HUES48 (cell line): Measurements from ENCODE around the gene SIGLEC14.

Experiments
- H3K27ac ChIP-seq: one replicate; pipeline ENCODE4 v1.7.0; 2013; ENCODE audit warnings: low read depth, low read length, inconsistent platforms
- H3K27me3 ChIP-seq: 2 replicates; pipeline ENCODE4 v1.6.1; 2013; ENCODE audit warnings: mild to moderate bottlenecking, low read length; ENCODE audit not compliant: control insufficient read depth, insufficient read depth
- H3K36me3 ChIP-seq: 2 replicates; pipeline ENCODE4 v1.6.1; 2013; ENCODE audit warnings: low read length; ENCODE audit not compliant: control insufficient read depth, insufficient read depth
- H3K4me1 ChIP-seq: 2 replicates; pipeline ENCODE4 v1.6.1; 2013; ENCODE audit warnings: mild to moderate bottlenecking, low read length; ENCODE audit not compliant: control insufficient read depth, insufficient read depth
- H3K4me3 ChIP-seq: 2 replicates; pipeline ENCODE4 v1.5.1; 2013; ENCODE audit warnings: mild to moderate bottlenecking, low read depth, low read length
- H3K9ac ChIP-seq: 2 replicates; pipeline ENCODE4 v1.6.1; 2013; ENCODE audit warnings: mild to moderate bottlenecking, low read depth, low read length, moderate library complexity
- H3K9me3 ChIP-seq: 2 replicates; pipeline ENCODE4 v1.6.1; 2013; ENCODE audit warnings: low read length; ENCODE audit not compliant: control insufficient read depth, insufficient read depth

Gene SIGLEC14

GRCh38 chr19:51593138-51593890, 53.3 kb downstream of the SIGLEC14 start:
- H3K4me3 ChIP-seq: peak overlapping the region; percentile 78
- no peaks in the 10 kb centered on the region for H3K27me3 ChIP-seq
- peaks cover 7% of the 10 kb centered on the region; the same call in 1 of the 2 replicates for H3K4me1 ChIP-seq
- peaks cover 3% of the 10 kb centered on the region; the same call in 1 of the 2 replicates for H3K36me3 ChIP-seq
- no peak overlapping the region for H3K9ac ChIP-seq
- H3K9me3 ChIP-seq: peaks cover 3% of the 10 kb centered on the region; the same call in 1 of the 2 replicates
- no peak overlapping the region for H3K27ac ChIP-seq
